Measurements from ENCODE around the gene PARP11. TPM values are rescaled to one million over a fixed set of nuclear protein-coding genes. Genes with fewer than 3 reads are reported as not detected.
A peak's percentile ranks its signal among the peaks of the same experiment; 100 is the strongest.

Gene PARP11
- total RNA-seq, 1 experiment from 2014 or later = 5.4 TPM

DNA sequence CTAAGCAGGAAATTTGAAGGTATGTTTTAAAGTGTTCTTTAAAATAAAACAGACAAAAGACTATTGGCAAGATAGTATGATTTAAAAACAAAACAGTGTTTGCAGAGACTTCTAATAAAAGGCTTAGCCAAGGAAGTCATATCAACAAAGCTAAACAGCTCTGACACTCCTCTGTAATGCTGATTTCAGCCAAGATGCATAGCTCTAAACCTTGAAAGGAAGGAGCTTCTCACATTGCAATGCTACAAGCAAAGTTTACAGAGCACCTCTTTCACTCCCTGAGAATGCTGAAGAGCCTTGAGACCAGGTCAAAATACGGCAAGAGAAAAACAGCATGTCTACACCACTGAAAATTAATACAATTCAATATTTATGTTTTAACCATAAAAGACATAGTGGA, 51.8 kb downstream of the PARP11 start:
- no peak for DNase-seq (ENCODE audit: low read depth)

DNA sequence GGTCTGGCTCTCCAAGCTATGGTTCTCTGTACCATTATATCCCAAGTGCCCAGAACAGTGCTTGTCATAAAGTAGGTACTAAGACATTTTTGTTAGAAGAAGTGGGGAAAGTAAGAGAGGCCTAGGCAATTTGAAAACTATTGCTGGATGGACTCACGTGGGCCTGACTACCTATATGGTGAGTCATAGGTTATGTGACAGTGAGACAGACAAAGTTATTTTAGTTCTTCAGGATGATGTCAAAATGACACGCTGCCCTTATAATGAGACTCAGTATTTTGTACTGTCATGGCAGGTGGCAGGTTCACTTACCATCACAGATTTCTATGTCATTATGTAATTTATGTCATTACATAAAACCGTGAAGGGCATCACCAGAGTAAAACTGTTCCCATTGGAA, 53.1 kb downstream of the PARP11 start:
- peak; percentile 15 for DNase-seq (ENCODE audit: low read depth)

DNA sequence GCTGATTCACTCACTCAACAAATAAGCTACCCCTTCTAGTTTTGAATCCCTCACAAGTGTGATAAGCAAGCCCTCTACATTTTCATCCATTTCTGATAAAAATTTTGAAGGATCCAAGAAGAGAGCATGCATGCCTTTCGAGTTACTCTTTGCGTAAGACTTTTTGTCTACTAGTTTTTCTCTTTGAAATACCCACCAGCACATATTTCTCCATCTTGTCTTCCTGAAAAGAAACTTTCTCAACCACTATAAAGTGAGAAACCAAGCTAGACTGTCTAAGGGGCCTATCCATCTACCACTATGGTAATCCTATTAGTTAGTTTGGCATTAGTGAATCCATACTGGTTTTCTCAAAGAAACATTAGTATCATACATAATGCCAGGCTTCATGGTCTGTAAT, 56.9 kb downstream of the PARP11 start:
- no peak for DNase-seq (ENCODE audit: low read depth)

DNA sequence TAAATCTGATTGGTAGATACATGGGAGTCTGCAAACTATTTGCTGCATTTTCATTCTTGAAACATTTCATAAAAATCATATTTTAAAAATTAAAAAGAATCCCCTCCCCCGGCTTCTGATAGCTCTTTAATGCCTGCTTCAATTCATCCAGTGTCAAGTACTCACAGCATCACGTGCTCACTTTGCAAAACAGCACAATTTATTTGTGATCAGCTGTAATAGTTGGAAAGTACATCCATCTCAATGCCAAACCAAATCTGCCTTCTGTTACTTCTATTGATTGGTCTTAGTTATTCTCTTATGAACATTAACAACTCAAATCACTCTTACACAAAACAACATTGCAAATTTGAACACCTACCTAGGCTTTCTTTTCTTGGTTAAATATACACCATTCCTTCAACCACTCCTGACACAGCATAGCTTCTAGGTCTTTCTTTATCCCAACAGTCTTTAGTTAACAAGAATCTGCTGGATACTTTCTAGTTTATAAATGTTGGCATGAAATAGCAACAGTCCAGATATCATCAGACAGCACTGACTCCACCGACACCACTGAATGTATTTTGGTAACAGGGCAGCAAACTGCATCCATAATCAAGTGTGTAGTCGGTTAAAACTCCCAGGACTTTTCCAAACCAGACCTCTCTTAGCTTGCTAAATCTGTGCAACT, 58.0 kb downstream of the PARP11 start:
- DNase-seq (ENCODE audit: low read depth) = no peak

DNA sequence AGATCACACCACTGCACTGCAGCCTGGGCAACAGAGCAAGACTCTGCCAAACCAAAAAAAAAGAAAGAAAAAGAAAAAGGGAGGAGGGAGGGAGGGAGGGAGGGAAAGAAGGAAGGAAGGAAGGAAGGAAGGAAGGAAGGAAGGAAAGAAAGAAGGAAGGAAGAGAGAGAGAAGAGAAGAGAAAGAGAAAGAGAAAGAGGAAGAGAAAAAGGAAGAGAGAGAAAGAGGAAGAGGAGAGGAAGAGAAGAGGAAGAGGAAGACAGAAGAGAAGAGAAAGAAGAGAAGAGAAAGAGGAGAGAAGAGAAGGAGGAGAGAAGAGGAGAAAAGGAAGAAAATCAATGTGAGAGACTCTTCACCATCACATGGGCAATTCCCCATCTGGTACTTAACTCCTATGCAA, 62.7 kb downstream of the PARP11 start:
- no peak for DNase-seq (ENCODE audit: low read depth)

DNA sequence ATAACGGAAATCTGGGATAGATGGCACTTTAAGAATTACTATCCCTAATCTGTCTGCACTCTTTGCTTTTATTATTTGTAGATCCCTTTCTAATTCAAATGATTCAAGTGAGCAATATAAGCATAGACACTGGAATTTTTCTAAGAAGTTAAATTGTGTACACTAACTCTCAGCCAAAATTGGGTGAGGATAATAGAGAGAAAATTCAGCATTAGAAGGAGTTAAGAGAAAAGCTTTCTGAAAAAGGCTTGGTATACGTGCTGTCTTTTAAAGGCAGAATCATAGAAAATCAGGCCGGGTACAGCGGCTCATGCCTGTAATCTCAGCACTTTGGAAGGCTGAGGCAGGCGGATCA, 63.2 kb downstream of the PARP11 start:
- DNase-seq (ENCODE audit: low read depth) = no peak

DNA sequence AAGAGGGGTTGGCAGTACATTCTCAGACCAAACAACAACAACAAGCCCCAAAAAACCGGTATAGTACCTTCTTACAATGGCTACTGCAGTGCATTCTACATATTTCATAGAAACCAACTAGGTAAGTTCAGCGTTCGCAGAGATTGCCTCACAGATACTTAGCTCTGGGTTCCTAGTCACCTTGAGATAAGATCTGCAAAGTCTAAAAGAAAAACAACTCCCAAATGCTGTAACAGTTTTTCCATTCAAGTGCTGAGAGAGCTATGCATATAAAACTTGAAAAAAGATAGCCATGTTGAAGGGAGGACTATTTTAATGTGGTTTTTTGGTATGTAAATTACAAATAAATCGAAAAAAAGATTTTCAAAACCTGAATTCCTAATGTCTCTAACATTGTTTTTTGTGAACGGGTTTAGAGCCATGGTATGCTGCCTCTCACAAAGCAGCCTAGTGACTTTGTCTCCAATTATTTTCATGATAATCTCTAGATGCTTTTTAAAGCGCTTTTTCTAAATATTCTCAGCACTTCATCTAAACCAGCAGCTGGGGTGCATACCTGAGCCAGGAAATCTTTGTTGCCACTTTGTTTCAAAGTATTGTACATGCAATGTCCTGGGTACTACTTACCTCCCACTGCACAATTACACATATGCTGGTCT, 63.7 kb downstream of the PARP11 start:
- no peak for DNase-seq (ENCODE audit: low read depth)

DNA sequence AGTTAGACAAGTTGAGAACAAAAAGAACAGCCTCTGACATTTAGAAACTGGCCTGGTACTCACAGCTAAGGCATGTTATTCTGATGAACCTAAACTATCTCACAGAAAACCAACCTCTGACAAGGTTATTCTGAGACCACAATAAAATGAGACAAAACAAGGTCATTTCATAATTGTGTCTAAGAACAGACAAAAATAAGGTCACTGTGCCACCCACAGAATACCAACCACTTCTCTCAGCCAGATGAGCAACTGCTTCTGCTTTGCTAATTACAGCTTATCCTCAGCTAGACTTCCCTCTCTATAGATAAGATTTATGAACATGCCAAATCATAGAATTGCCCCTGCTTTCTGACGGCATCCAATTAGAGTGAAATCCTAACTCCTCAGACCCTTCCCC, 68.1 kb downstream of the PARP11 start:
- DNase-seq (ENCODE audit: low read depth) = no peak

DNA sequence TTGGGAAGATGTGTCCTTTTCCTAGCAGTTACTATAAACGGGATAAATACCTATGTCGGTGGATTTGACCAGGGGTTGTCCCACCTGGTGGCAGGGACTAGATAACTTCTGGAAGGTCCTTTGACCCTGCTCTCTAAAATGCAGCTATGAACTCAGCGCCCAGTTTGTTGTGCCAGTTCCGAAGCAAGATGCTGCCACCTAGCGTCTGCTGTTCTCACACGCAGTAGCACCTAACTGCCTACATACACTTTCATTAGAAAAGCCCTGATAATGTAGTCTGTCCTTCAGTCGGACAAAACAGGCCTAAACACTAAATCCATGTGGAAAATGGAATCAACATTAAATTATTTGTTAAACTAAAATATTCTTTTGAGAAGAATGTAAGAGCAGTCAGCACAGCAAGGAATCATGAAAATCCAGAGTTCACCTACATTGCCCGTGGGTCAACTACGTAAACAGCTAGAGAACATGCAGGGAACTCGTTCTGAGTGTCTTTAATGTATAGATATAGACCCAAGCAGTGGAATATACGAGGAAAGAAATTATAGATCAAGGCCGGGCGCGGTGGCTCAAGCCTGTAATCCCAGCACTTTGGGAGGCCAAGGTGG, 69.2 kb downstream of the PARP11 start:
- peak; percentile 72 for DNase-seq (ENCODE audit: low read depth)

DNA sequence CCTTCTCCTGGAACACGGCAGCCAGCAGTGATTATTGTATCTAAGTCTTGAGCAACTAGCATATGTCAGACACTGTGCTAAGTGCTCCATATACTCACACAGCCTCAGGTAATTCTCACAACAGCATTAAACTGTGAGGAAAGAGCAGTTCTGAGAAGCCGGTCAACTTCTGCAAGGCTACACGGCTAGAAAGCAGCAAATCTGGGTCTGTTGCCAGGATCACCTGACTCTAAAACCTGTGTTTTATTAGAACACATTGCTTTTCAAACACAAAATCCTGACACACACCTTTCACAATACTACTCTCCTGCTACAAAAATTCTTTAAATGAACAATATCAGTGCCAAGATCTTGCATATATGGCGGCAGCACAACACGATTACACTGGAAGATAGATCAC, 70.5 kb downstream of the PARP11 start:
- DNase-seq (ENCODE audit: low read depth) = no peak

DNA sequence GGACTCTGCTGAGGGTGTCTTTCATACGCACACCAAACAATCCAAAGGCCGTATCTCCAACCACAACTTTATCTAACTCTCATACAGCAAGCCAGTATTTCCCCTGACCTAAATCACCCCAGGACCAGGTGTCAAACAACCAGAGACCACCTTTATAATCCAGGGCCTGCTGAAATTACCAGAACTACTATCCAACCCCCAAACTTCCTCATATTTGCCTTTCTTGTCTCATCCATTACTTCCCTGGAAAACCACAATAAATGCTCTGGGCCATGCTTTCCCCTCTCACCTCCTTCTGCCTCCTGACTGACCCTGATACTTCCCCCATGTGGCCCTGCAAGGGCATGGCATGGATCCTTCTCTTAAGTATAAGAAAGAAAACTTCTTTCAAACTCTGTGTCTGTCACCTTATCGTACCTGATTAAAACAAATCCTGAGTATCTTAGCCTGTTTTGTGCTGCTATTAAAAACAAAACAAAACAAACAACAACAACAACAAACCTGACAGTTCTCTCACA, 75.6 kb downstream of the PARP11 start:
- peak; percentile 18 for DNase-seq (ENCODE audit: low read depth)

DNA sequence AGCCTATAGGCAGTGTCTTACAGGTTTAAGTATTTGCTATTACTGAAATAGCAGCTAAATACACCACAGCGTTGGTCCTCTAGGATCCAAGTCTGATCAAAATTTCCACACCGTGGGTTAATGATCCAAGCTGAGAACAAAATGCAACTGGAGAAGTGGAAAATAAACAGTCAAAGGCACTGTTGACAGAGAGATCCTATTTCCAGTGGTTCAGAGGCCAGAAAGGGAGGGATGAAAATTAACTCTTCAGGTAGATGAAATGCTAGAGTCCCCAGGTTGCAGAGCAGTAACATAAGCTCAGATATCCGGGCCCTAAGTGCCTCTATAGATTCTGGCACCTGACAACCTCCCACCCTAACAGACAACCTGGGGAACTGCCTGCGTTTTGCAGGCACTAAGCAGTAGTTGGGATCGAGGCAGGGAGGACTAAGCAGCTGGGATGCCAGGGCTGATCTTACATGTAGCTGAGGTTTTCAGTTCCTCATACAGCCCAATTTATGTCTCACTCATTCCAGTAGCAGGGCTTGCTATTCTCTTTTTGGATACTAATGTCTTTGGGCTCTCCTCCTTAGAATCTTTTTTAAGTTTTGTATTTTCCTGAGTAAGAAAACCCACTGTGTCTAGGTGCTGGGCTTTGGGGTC, 77.6 kb downstream of the PARP11 start:
- no peak for DNase-seq (ENCODE audit: low read depth)

DNA sequence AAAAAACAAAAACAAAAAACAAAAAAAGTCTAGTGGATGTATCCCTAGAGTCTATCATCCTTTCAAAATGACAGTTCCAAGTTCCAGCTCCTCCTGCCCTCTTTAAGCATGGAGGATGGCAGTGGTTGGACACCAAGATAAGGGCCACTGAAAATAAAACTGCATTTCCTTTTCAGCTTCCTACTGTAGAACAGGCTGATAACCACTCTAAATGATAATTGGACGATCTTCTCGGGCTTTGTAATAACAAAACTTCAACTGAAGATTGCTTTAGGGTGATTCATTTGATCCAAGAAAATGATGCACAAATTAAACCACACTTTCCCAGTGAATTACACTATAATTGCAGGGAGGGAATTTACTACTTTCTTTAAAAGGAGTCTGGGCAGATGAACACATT, 78.1 kb downstream of the PARP11 start:
- DNase-seq (ENCODE audit: low read depth) = no peak

DNA sequence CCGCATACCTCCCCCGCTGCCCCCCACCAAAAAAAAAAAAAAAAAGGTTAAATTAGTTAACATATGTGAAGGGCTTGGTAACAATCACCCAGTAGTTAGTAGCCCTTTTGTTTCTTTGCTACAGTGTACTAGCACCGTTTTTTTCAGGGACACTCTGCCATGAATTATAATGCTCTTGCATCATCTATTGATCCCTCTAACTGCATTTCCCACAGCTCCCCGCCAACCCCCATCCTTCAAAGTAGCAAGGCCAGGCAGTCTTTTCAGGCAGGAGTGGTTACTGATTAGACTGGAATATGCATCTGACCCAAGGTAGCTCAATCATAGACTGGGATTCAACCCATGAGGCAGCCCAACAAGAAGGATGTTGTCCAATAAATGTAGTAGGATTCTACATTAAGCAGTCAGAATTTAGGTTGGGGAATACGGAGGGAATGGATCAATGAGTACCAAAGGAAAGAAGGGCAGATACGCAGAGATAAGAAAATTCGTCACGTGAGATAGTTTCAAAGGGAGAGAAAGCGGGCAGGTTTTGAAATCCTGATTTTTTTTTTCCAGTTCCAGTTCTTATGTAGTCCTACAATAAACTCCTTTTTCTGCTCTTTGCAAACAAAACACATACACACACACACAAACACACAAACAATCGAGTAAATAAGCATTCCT, 80.4 kb downstream of the PARP11 start:
- DNase-seq (ENCODE audit: low read depth) = no peak

DNA sequence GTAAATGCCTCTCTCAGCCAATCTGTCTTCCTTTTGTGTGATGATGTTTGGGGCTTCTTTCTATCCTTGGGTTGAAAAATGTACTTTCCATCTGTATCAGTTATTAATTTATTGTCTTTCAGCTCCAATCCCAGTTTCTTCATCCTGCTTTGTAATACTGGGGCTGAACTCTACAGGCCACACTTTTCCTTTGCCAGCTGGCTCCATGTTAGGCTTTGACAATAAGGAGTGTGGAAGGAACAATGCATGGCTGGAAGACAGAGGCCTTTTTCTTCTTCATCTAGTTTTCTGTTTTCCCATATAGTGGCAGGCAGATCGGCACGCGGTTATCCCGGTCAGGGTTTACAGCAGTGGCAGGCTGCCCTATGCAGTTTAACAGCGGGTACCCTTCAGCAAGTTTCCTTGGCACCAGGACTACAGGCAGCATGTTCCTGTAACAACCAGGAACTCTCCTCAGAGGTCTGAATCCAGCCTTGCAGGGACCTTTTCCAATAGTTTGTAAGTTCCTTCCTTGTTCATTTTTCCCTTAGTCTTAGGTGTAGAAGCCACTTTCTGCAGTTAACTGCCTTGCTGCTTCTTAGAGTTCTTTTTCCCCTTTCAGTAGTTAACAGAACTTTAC, 81.8 kb downstream of the PARP11 start:
- DNase-seq (ENCODE audit: low read depth) = no peak

DNA sequence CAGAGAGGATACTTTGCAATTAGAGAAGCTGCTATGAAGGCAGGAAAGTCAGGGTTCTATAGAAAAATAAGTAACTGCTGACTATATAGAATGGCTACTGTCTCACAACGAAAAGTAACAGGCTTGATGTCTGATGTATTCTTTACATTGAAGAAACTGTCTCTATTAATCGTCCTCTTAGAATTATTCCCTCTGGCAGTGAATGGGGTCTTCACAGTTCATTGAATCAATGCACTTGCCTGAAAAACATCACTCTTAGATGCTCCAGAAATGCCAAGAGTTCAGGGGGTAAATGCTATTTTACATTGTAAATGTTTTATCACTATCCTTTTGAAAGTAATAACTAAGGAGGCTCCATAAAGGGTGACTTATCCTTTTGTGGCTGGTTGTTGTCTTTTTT, 82.6 kb downstream of the PARP11 start:
- no peak for DNase-seq (ENCODE audit: low read depth)

DNA sequence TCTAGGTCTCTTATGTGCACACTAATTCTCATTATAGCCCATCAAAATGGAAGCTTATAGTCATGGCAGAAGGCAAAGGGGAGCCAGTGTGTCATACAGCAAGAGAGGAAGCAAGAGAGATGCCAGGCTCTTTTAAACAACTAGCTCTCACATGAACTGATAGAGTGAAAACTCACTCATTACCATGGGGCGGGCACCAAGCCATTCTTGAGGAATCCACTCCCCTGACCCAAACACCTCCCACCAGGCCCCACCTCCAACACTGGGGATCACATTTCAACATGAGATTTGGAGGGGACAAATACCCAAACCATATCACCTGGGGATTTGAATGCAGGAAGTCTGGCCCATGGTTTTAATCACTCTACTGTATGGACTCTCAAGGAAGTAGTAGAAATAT, 83.4 kb downstream of the PARP11 start:
- DNase-seq (ENCODE audit: low read depth) = no peak

DNA sequence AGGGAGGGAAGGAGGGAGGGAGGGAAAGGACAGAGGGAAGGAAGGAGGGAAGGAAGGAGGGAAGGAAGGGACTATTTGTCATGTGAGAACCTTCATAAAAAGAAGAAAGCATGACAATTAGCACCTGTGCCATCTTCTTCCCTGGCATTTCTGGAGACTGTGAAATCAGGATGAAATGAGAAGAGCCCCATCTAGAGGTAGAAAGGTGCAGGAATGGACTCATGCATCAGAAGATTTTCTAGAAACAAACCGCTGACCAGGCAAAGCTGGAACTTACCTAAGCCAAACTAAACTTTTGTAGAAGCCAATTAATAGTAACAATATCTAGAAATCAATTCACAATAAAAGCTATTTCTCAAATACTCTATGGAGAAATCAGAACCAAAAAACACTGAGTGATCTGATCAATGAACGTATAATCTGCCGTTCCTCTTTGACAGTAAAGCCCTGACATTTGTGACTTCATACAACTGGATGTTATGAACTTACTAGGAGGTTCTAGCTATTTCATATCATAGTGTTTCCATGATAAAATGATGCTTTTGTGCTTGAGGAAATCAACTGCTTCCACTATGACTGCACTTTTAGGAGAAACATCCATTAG, 95.9 kb downstream of the PARP11 start:
- DNase-seq (ENCODE audit: low read depth) = peak; percentile 38

DNA sequence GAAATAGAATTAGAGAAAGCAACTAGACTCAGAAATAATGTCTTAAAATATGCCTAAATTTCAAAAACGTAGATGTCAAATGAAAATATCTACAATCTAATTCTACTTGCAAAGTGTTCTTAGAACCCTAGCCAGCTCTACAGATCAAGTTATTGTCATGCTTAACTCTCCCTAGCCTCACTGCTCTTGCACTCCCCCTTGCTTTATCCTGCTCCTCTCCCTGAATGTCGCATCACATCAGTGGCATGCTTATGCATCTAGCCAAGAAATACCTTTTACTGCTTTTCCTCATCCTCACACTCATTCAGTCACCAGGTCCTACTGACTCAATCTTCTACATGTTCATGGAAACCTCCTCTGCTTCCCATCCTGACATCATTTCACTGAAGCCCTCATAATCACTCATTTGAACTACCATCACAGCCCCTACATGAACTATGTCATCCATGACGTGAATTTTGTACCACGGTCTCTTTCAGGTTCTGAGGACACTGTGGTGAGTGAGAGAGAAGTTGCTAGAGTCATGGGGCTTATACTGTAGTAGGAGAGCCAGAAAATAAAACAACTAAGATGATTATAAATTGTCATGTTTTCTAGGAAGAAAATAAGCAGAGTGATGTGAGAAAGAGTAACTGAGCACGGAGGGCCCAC, 97.7 kb downstream of the PARP11 start:
- DNase-seq (ENCODE audit: low read depth) = no peak

DNA sequence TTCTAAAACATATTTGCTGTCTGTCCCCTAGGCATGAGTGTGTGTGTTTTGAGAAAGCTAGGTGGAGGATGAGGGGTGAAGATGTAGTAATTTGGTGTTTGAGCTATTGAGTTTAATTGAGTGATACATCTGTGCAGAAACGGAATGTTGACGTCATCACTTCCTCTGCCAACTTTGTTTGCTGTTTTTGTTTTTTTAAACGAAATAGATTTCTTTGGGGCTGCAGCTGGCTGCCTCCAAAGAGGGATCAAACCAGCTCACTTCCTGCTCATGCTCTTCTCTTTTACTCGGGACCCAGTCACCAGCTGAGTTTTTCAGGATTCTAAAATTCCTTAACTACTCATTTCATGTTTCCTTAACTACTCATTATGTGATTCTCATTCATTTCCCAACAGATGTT, 100.8 kb downstream of the PARP11 start:
- DNase-seq (ENCODE audit: low read depth) = no peak

DNA sequence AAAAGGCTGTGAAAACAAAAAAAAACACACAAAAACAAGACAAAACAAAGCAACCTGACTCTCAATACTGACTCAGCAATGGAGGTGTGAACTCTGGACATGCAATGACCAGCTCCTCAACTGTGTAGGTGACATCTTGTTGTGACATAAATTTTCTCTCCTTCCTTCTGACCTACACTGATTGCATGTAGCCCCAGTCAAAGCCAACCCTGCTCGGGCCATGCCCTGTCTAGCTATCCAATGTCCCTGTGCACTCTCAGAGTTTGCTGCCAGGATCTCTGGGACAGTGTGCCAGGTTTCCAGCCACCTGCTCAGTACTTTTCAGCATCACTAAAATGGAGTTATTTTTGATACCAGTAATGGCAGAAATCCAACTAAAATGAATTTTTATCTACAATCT, 101.3 kb downstream of the PARP11 start:
- DNase-seq (ENCODE audit: low read depth) = no peak

Data from Daoy (cell line).